ENCODE data around the gene DIRAS2.

The DIRAS2 gene

GRCh38 chr9:90568667-90569066 lies 74.0 kb downstream of the DIRAS2 start:
- H3K27ac ChIP-seq (ENCODE audit: extremely low read depth, low read depth, low read length) = no peak overlapping the region
- no peaks in the 10 kb centered on the region for H3K36me3 ChIP-seq (ENCODE audit: control insufficient read depth in 2 of 2, insufficient read depth in 1 of 2, low read length in 2 of 2)
- ChIA-PET POLR2A (no interaction called here), CTCF (interaction anchor here (0.7 kb wide), 1 partner anchor 187 kb away, joined by 4 read pairs; no protein-coding TSS in a partner anchor)
- no peak overlapping the region for H3K4me3 ChIP-seq (ENCODE audit: low read depth, low read length)
- H3K9me3 ChIP-seq (ENCODE audit: control insufficient read depth, insufficient read depth, low read depth, low read length) = no peaks in the 10 kb centered on the region
- TF ChIP-seq ZNF530 (tag by site-specific recombination; IDR thresholded peaks at IDR 0.05; ENCODE audit: low read depth) = no peak
- TF ChIP-seq ZBTB1 (tag by site-specific recombination; IDR thresholded peaks at IDR 0.05) = no peak
- no peak for TF ChIP-seq ZNF26 (tag by site-specific recombination; IDR thresholded peaks at IDR 0.05)
- TF ChIP-seq ZNF37A (tag by site-specific recombination; IDR thresholded peaks at IDR 0.05) = no peak
- no peak for TF ChIP-seq ZNF777 (tag by site-specific recombination; IDR thresholded peaks at IDR 0.05; ENCODE audit: borderline replicate concordance)
- TF ChIP-seq ZBTB21 (tag by site-specific recombination; IDR thresholded peaks at IDR 0.05) = no peak
- TF ChIP-seq ZNF514 (tag by site-specific recombination; IDR thresholded peaks at IDR 0.05) = no peak
- TF ChIP-seq KLF8 (tag by site-specific recombination; IDR thresholded peaks at IDR 0.05) = no peak
- TF ChIP-seq ZNF18 (tag by site-specific recombination; IDR thresholded peaks at IDR 0.05) = no peak
- TF ChIP-seq, protein P1, sequence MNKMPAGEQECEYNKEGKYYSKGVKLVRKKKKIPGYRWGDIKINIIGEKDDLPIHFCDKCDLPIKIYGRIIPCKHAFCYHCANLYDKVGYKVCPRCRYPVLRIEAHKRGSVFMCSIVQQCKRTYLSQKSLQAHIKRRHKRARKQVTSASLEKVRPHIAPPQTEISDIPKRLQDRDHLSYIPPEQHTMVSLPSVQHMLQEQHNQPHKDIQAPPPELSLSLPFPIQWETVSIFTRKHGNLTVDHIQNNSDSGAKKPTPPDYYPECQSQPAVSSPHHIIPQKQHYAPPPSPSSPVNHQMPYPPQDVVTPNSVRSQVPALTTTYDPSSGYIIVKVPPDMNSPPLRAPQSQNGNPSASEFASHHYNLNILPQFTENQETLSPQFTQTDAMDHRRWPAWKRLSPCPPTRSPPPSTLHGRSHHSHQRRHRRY (tag by site-specific recombination; IDR thresholded peaks at IDR 0.05) = no peak
- H3K4me1 ChIP-seq (ENCODE audit: control insufficient read depth, insufficient read depth, low read length) = no peaks in the 10 kb centered on the region

- no peaks in the 10 kb centered on the region for H3K9me3 ChIP-seq (ENCODE audit: control insufficient read depth, insufficient read depth, low read depth, low read length)
- no peaks in the 10 kb centered on the region for H3K4me1 ChIP-seq (ENCODE audit: control insufficient read depth, insufficient read depth, low read length)
- no peak for TF ChIP-seq ZNF157 (tag by site-specific recombination; IDR thresholded peaks at IDR 0.05)
- TF ChIP-seq SCRT1 (tag by site-specific recombination; IDR thresholded peaks at IDR 0.05; ENCODE audit: borderline replicate concordance) = no peak
- TF ChIP-seq ZNF521 (tag by site-specific recombination; IDR thresholded peaks at IDR 0.05) = no peak
- no peak for TF ChIP-seq ZNF10 (tag by site-specific recombination; IDR thresholded peaks at IDR 0.05)
- TF ChIP-seq ZNF701 (tag by site-specific recombination; IDR thresholded peaks at IDR 0.05) = no peak
- TF ChIP-seq GFI1B (tag by site-specific recombination; IDR thresholded peaks at IDR 0.05) = no peak
- no peak for TF ChIP-seq ZNF621 (tag by site-specific recombination; IDR thresholded peaks at IDR 0.05)
- TF ChIP-seq KLF17 (tag by site-specific recombination; IDR thresholded peaks at IDR 0.05) = no peak
- TF ChIP-seq ZSCAN23 (tag by site-specific recombination; IDR thresholded peaks at IDR 0.05) = no peak
- no peak for TF ChIP-seq ZNF785 (tag by site-specific recombination; IDR thresholded peaks at IDR 0.05)
- no peak for TF ChIP-seq ZNF530 (tag by site-specific recombination; IDR thresholded peaks at IDR 0.05; ENCODE audit: low read depth)
- TF ChIP-seq SALL2 (tag by site-specific recombination; IDR thresholded peaks at IDR 0.05; ENCODE audit: borderline replicate concordance) = no peak
- no peak for TF ChIP-seq ZNF37A (tag by site-specific recombination; IDR thresholded peaks at IDR 0.05)
- TF ChIP-seq ZNF24 (tag by site-specific recombination; IDR thresholded peaks at IDR 0.05) = no peak
- POLR2A ChIA-PET = no interaction called here
- H3K36me3 ChIP-seq (ENCODE audit: control insufficient read depth in 2 of 2, insufficient read depth in 1 of 2, low read length in 2 of 2) = no peaks in the 10 kb centered on the region
- H3K27ac ChIP-seq (ENCODE audit: extremely low read depth, low read depth, low read length) = no peak overlapping the region
- CTCF ChIA-PET = no interaction called here
- no peak overlapping the region for H3K4me3 ChIP-seq (ENCODE audit: low read depth, low read length)
Observed at GRCh38 chr9:90562229-90562628, 80.4 kb downstream of the DIRAS2 start.

Measured in HEK293 (cell line).